GM19328 (cell line): ENCODE results near the gene NPSR1.
"Not testable (repeated sequence)": the region's sequence is repeated elsewhere in the genome, so short reads cannot be mapped to it uniquely, and the experiment has no call there.

ENCODE experiments used
- ATAC-seq: cut with Tn5 transposase; IDR thresholded peaks from one replicate; pipeline ENCODE4 v1.9.1; 2021; ENCODE audit warnings: mild to moderate bottlenecking, moderate library complexity; ENCODE audit not compliant: unreplicated experiment

NPSR1 gene

DNA sequence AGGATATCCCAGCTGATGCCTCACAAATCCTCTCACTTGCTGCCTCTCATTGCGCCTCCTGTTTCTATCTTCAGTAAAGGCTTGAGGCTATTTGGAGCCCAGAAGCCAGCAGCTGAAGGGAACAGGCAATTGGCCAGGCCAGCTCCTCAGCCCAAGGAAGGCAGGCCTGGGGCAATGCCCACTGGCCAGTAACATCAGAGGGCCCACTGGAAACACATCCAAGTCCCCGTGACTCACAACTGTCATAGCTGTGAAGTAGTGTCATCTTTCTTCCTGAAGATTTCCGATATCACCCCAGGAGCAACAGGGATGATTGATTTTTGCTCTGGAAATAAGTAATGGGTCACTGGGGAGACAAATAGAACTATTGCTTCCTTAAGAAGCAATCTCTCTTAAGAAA lies 209.3 kb downstream of the NPSR1 start:
- ATAC-seq = not testable (repeated sequence)

DNA sequence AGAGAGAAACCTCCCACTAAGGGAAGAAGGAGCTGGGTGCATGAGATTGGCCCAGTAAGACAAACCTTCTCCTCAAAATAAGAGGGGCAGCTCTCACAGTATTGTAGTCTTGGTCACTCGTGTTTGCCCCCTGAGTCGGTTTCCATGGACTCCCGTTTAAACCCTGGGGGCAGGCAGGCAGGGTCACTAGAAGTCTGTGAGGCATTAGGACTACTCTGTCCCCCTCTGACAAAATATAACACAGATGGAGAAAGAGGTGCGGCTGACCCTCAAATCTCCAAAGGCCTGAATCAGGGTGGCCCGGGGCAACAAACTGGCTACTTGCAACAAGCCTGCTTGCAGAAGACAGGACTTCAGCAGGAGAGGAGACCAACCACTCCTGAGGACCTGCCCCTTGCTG lies 210.6 kb downstream of the NPSR1 start:
- not testable (repeated sequence) for ATAC-seq

DNA sequence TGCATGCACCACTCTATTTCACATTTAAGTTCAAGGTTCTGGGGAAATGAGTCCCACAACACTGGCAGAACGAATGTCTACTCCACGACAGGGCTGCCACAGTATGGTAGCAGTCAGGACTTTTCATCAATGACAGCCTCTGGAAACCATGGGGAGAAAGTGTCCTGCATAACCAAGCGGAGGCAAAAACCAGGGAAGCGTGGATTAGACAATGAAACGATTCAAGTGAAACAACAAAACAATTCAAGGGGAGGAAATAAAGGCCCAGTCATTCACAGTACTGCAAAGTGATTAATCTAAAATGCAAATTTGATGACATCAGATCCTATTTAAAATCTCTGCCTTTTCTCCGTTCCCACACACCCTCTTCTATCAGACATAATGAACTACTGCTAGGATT lies 211.0 kb downstream of the NPSR1 start:
- ATAC-seq = no peak

GRCh38 chr7:34870041-34870440 lies 212.0 kb downstream of the NPSR1 start:
- not testable (repeated sequence) for ATAC-seq

DNA sequence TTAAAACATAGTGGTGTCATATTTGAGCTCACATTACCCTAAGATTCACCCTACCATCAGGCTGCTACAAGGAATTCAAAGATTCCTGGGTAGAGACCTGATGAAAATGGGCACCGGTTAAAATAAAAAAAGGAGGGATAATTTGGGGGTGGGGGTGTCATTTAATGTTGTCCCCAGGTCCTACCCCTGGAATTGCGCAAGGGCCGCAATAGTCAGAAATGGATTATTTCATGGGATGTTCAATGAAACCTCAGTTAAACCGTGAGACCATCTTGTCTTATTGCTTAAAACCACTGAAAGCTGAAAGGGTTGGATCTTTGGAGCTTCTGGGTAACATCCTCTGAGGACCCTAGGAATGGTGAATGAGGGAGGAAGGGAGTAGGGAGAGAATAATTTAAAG lies 216.3 kb downstream of the NPSR1 start:
- not testable (repeated sequence) for ATAC-seq

DNA sequence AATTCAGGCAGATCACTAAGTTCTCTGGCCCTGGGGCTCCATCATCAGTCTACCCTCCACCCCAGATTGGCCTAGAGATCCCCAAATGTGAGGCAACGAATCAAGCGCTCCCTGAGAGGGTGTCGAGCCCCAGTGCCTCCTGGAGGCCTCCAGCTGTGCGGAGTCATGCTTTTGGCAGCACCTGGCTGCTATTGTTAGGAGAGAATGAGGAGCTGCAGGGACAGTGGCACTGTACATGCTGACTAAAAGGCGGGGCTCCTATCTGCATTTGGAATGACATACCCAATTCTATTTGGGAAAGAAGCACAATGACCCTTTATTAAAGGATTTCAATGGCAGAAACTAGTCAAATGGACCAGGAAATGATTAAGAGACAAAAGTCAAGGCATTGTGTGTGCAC lies 217.5 kb downstream of the NPSR1 start:
- ATAC-seq = no peak

DNA sequence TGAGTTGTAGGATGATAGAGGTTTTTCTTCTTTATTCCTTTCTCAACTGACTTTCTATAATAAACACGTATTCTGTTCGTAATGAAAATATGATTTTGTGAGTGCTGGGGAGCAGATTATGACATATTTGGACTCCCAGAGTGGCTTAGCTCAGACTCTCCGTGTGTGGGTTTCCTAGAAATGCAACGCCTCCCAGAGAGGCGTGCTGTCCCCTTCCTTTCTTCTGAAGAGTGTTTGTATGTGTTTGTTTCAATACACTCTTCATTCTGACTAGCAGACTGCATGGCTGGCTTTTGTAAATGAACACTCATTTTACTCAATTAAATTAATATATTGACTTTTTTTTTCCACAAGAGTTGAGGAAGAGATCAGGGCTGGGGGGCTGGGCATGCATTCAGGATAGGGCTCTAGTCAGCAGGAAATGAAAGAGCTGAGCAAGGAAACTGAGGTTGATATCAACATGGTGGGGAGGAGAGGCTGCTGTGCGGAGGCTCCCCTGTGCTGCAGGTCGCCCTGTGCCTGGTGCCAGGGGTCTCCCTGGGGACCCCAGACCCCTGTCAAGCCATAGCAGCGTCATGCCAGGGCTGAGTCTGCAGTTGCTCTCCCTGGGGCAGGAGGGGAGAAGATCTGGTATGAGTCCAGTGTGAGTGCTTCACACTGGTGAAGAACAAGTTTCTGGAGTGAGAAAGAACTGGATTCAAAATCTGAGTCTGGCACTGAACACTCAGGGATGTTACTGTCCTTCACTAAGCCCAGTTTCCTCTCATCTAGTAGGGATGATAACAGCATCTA lies 221.1 kb downstream of the NPSR1 start:
- not testable (repeated sequence) for ATAC-seq

- ATAC-seq = no peak
These were observed 221.9 kb downstream of the NPSR1 start for GRCh38 chr7:34879871-34880270.

- ATAC-seq = not testable (repeated sequence)
These were observed 225.8 kb downstream of the NPSR1 start for GRCh38 chr7:34883855-34884254.

GRCh38 chr7:34886856-34887255 lies 228.8 kb downstream of the NPSR1 start:
- ATAC-seq = no peak

DNA sequence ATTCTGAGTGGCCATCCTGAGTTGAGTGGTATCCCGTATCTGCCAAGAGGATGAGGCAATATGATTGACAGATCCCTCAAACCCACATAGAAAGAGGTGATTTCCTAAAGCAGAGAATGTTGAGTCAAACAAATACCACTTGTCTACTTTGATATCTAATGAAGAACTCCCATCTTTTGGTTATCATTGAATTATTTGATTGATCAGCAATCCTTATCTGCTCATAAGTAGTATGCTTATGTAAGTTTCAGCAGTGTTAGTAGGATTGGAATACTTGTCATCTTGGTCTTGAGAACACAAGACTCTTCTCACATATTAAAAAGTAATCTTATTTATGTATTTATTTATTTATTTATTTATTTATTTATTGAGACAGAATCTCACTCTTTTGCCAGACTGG lies 231.9 kb downstream of the NPSR1 start:
- ATAC-seq = no peak

DNA sequence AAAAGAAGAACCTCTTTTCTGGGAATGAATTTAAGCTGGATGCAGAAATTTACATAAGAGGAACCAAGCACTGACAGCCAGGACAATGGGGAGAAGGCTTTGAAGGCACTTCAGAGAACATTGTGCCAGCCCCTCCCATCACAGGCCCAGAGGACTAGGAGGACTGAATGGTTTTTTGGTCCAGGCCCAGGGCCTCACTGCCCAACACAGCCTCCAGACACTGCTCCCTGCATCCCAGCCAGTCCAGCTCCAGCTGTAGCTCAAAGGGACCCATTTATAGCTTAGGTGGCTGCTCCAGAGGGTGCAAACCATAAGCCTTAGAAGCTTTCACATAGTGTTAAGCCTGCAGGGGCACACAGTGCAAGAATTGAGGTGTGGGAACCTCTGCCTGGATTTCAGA lies 237.2 kb downstream of the NPSR1 start:
- no peak for ATAC-seq
